ENCODE measurements around the gene MYLK.

- TF ChIP-seq HNRNPK (IDR thresholded peaks at IDR 0.05; ENCODE audit: low read depth, low read length, poor library complexity, severe bottlenecking) (no peak), SREBF2 (CRISPR knock-in tag; IDR thresholded peaks at IDR 0.05) (no peak), EP300 (IDR thresholded peaks at IDR 0.05; ENCODE audit: low read length) (no peak), CC2D1A (IDR thresholded peaks at IDR 0.05) (no peak), JUND (IDR thresholded peaks at IDR 0.05; ENCODE audit: borderline replicate concordance, low read depth, low read length) (no peak), JUND (tag; IDR thresholded peaks at IDR 0.05; ENCODE audit: borderline replicate concordance, low read depth, low read length) (no peak), ZBTB1 (CRISPR knock-in tag; IDR thresholded peaks at IDR 0.05; ENCODE audit: borderline replicate concordance, low read depth) (no peak), POLR2AphosphoS5 (IDR thresholded peaks at IDR 0.05; ENCODE audit: control insufficient read depth, insufficient read depth, low read depth, low read length) (no peak), TEAD4 (IDR thresholded peaks at IDR 0.05; ENCODE audit: low read length) (no peak), TEAD4 (CRISPR knock-in tag; IDR thresholded peaks at IDR 0.05; ENCODE audit: borderline replicate concordance) (no peak), NFATC3 (IDR thresholded peaks at IDR 0.05) (no peak), THAP12 (CRISPR knock-in tag; IDR thresholded peaks at IDR 0.05) (no peak), HDAC2 (IDR thresholded peaks at IDR 0.05) (no peak)
- TF ChIP-seq, protein P1, sequence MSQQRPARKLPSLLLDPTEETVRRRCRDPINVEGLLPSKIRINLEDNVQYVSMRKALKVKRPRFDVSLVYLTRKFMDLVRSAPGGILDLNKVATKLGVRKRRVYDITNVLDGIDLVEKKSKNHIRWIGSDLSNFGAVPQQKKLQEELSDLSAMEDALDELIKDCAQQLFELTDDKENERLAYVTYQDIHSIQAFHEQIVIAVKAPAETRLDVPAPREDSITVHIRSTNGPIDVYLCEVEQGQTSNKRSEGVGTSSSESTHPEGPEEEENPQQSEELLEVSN (IDR thresholded peaks at IDR 0.05; ENCODE audit: borderline replicate concordance in 1 of 2, extremely low read depth in 1 of 2, insufficient read depth in 1 of 2, insufficient read length in 1 of 2, low read depth in 1 of 2, low read length in 1 of 2, poor library complexity in 1 of 2, severe bottlenecking in 1 of 2) = no peak
- TF ChIP-seq, protein P2, sequence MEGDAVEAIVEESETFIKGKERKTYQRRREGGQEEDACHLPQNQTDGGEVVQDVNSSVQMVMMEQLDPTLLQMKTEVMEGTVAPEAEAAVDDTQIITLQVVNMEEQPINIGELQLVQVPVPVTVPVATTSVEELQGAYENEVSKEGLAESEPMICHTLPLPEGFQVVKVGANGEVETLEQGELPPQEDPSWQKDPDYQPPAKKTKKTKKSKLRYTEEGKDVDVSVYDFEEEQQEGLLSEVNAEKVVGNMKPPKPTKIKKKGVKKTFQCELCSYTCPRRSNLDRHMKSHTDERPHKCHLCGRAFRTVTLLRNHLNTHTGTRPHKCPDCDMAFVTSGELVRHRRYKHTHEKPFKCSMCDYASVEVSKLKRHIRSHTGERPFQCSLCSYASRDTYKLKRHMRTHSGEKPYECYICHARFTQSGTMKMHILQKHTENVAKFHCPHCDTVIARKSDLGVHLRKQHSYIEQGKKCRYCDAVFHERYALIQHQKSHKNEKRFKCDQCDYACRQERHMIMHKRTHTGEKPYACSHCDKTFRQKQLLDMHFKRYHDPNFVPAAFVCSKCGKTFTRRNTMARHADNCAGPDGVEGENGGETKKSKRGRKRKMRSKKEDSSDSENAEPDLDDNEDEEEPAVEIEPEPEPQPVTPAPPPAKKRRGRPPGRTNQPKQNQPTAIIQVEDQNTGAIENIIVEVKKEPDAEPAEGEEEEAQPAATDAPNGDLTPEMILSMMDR (IDR thresholded peaks at IDR 0.05 in 2 of 3, conservative IDR thresholded peaks at IDR 0.05 in 1 of 3; ENCODE audit: insufficient read depth in 2 of 3, low read depth in 1 of 3, low read length in 3 of 3) = no peak
These were observed 170.9 kb downstream of the MYLK start for GRCh38 chr3:123713211-123713610.

All from K562 (cell line).